ENCODE data around the gene JPH3.

Gene JPH3

DNA sequence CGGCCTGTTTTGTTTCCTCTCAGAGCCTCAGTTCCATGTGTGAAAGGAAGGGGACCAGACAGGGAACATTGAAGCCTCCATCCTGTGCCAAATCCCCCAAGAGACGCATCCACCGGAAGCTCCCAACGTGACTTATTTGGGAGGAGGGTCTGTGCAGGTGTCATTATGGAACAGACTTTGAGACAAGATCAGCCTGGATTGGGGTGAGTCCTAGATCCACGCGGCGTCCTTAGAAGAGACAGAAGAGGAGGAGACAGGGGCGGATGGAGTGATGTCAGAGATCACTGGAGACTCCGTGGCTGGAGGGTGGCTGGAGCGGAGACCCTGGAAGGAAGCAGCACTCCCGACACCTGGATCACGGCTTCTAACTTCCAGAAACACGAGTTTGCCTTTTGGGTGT, 83.5 kb downstream of the JPH3 start:
- DNase-seq (ENCODE audit: low read depth) = no peak
- Histone ChIP-seq H3K4me1 (ENCODE audit: control insufficient read depth, insufficient read depth, low read length) (peaks cover 9% of the 10 kb centered on the region), H3K9ac (ENCODE audit: low read length) (no peak overlapping the region), H3K4me3 (ENCODE audit: low read length) (no peak overlapping the region), H3K27me3 (replicated peaks; ENCODE audit: control insufficient read depth, insufficient read depth, low read length) (peaks cover 33% of the 10 kb centered on the region), H3K36me3 (ENCODE audit: control insufficient read depth, insufficient read depth, low read length, severe bottlenecking) (no peaks in the 10 kb centered on the region), H3K9me3 (ENCODE audit: control insufficient read depth, low read length) (no peaks in the 10 kb centered on the region)

DNA sequence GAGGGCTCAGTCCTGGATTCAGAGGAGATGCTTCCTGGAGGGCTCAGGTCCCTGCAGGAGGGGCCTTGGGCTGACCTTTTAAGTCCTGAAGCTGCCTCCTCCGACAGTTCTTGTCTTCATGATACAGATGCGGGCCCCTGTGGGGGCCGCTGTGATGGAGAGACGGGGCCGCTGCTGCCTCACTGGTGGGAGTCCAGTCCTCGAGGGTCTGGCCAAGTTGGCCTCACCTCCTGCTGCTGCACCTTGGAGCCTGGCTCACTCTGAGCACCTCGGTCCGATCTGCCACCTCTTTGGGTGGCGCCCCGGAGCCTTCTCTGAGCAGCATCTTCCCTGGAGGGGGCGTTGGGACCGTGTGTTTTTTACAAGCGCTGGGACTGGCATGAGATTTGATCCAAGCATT, 84.4 kb downstream of the JPH3 start:
- H3K4me3 ChIP-seq (ENCODE audit: low read length) = no peak overlapping the region
- H3K27me3 ChIP-seq (replicated peaks; ENCODE audit: control insufficient read depth, insufficient read depth, low read length) = peaks cover 38% of the 10 kb centered on the region
- no peak for DNase-seq (ENCODE audit: low read depth)
- H3K9ac ChIP-seq (ENCODE audit: low read length) = no peak overlapping the region
- H3K9me3 ChIP-seq (ENCODE audit: control insufficient read depth, low read length) = no peaks in the 10 kb centered on the region
- H3K4me1 ChIP-seq (ENCODE audit: control insufficient read depth, insufficient read depth, low read length) = peaks cover 7% of the 10 kb centered on the region
- no peaks in the 10 kb centered on the region for H3K36me3 ChIP-seq (ENCODE audit: control insufficient read depth, insufficient read depth, low read length, severe bottlenecking)

DNA sequence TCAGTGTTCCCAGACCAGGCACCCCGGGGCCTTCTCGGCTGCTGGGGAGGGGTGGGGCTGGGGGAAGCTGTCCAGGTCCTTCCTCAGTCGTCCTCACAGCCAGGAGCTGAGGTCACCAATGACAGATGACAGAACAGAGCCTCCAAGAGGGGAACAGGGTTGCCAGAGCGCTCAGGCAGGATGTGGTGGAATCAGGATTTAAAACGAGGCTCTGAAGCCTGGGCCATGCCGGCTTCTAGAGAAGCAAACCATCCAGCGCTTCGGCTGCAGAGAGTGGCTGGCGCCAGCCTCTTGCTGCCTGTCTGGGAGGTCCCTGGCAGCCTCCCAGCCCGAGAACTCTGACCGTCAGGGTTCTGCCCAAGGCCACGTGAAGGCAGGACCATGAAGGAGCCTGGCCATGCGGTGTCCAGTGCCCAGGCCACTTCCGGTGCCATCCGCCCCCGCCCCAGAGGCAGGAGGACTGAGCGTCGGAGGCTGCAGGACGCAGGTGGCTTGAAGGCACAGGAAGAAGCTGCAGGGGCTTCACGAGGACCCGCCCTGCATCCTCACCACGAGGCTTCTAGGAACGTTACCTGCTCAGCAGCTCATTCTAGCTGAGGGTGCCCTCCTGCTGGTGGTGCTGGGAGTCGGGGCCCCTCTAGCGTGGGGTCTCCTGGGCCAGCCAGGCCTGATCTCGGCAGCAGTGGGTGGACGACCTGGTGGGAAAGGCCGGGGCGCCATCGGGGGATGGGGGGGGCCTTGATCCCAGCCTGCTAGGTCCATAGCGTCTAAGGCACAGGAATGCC, 85.0 kb downstream of the JPH3 start:
- Histone ChIP-seq H3K27me3 (replicated peaks; ENCODE audit: control insufficient read depth, insufficient read depth, low read length) (peaks cover 38% of the 10 kb centered on the region), H3K9me3 (ENCODE audit: control insufficient read depth, low read length) (no peaks in the 10 kb centered on the region), H3K4me3 (ENCODE audit: low read length) (no peak overlapping the region), H3K36me3 (ENCODE audit: control insufficient read depth, insufficient read depth, low read length, severe bottlenecking) (no peaks in the 10 kb centered on the region), H3K4me1 (ENCODE audit: control insufficient read depth, insufficient read depth, low read length) (peaks cover 1% of the 10 kb centered on the region), H3K9ac (ENCODE audit: low read length) (no peak overlapping the region)
- no peak for DNase-seq (ENCODE audit: low read depth)

DNA sequence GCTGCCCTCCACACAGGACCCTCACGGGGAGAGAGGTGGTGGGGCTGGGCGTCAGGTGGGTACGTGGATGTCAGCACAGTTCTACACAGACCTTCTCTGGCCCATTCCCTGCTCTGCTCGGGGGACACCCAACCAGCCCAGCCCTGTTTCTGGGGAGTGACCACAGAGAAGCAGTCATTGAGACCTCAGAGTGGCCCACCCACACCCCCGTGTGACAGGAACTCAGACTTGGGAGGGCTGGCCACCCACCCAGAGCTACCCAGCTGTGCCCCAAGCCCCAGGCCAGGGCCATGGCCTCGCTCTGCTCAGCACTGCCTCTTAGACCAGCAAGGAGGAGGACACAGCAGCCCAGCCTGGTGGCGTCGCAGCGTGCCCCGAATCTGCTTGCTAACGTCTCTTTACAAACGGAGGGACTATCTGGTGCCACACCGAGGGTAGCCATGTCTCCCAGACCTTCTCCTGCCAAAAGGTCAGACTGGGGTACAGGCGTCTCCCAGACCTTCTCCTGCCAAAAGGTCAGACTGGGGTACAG, 85.8 kb downstream of the JPH3 start:
- Histone ChIP-seq H3K9me3 (ENCODE audit: control insufficient read depth, low read length) (no peaks in the 10 kb centered on the region), H3K9ac (ENCODE audit: low read length) (no peak overlapping the region), H3K4me3 (ENCODE audit: low read length) (no peak overlapping the region), H3K4me1 (ENCODE audit: control insufficient read depth, insufficient read depth, low read length) (no peaks in the 10 kb centered on the region), H3K27me3 (replicated peaks; ENCODE audit: control insufficient read depth, insufficient read depth, low read length) (peaks cover 38% of the 10 kb centered on the region), H3K36me3 (ENCODE audit: control insufficient read depth, insufficient read depth, low read length, severe bottlenecking) (no peaks in the 10 kb centered on the region)
- no peak for DNase-seq (ENCODE audit: low read depth)

DNA sequence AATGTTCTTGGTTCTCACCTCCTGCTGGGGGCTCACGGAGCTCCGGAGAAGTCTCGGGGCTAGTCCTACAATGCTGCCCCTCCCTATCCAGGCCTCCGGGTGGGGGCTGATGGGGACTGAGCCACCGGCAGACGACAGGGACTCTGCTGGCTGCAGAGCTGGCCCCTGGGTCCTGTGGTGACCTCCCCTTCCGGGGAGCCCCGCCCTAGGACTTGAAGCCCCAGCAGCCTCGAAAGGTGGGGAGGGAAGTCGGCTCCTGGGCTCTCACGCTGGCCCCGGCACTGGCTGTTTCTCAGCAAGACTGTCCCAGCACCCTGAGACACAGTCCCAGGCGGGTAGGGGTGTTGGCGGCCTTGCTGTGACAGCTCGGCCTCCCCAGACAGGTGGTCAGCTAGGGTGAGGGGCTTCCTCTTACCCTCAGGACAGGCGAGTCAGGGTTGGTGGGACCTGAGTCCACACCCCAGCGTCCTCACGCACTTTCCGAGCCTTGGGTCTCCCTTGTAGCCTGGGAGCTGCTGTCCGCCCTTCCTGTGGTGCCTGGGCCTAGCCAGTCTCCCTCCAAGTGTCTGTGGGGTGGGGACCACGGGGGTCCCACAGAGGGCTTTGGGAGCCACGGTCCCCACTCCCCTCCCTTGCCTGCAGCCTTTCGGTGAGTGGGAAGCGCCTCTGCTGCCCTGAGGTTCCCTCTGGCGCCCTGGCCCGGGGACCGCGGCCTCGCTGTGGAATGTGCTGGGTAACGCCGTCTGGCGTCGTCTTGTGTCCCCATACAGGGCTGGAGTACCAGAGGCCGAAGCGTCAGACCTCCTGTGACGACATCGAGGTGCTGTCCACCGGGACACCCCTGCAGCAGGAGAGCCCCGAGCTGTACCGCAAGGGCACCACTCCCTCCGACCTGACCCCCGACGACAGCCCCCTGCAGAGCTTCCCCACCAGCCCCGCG, 86.8 kb downstream of the JPH3 start:
- no peaks in the 10 kb centered on the region for H3K9me3 ChIP-seq (ENCODE audit: control insufficient read depth, low read length)

DNA sequence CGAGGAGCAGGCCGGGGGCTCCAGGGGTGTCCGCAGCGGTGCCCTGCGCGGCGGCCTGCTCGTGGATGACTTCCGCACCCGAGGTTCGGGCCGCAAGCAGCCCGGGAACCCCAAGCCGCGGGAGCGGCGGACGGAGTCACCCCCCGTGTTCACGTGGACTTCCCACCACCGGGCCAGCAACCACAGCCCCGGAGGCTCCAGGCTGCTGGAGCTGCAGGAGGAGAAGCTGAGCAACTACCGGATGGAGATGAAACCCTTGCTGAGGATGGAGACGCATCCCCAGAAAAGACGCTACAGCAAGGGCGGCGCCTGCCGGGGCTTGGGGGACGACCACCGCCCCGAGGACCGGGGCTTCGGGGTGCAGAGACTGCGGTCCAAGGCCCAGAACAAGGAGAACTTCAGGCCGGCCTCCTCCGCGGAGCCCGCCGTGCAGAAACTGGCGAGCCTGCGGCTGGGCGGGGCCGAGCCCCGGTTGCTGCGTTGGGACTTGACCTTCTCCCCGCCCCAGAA, 87.7 kb downstream of the JPH3 start:
- H3K9ac ChIP-seq (ENCODE audit: low read length) = no peak overlapping the region
- H3K4me1 ChIP-seq (ENCODE audit: control insufficient read depth, insufficient read depth, low read length) = no peaks in the 10 kb centered on the region
- H3K36me3 ChIP-seq (ENCODE audit: control insufficient read depth, insufficient read depth, low read length, severe bottlenecking) = no peaks in the 10 kb centered on the region
- H3K9me3 ChIP-seq (ENCODE audit: control insufficient read depth, low read length) = no peaks in the 10 kb centered on the region
- H3K27me3 ChIP-seq (replicated peaks; ENCODE audit: control insufficient read depth, insufficient read depth, low read length) = peaks cover 37% of the 10 kb centered on the region
- no peak overlapping the region for H3K4me3 ChIP-seq (ENCODE audit: low read length)
- no peak for DNase-seq (ENCODE audit: low read depth)

More for the DNA sequence above, 86.8 kb downstream of the JPH3 start:
- peaks cover 38% of the 10 kb centered on the region for H3K27me3 ChIP-seq (replicated peaks; ENCODE audit: control insufficient read depth, insufficient read depth, low read length)
- no peak for DNase-seq (ENCODE audit: low read depth)
- no peak overlapping the region for H3K4me3 ChIP-seq (ENCODE audit: low read length)
- no peaks in the 10 kb centered on the region for H3K36me3 ChIP-seq (ENCODE audit: control insufficient read depth, insufficient read depth, low read length, severe bottlenecking)
- H3K4me1 ChIP-seq (ENCODE audit: control insufficient read depth, insufficient read depth, low read length) = no peaks in the 10 kb centered on the region
- no peak overlapping the region for H3K9ac ChIP-seq (ENCODE audit: low read length)

DNA sequence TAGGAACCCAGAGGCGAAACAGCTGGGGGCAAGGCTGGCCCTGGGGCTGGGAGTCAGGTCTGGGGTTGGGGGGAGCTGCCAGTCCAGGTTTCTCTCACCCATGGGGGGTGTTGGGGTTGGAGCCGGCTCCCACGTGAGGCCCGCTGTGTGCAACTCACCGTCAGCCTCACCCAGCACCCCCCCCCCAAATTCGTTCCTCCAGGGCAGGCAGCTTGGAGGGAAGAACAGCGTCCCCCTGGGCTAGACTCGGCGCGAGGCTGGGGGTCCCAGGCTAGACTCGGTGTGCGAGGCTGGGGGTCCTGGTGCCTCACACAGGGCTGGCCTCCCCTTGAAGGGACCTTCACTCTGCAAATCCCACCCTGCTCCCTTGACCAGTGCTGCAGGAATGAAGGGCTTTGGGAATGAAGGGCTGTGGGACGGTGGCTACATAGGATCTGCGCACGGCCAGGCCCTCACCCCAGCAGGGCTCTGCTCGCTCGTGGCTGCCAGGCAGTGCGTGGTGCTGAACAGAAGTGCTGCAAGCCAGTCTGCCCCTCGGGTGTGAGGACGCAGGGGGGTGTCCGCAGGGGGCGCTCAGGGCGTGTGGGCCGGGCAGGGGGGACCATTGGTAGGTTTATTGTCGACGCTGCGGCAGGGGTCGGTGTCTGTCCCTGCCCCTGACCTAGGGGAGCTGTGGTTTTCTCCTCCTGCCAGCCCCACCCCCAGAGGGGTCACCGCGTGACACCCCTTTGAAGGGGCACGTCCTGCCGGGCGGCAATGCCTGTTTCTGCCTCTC, 88.8 kb downstream of the JPH3 start:
- H3K9me3 ChIP-seq (ENCODE audit: control insufficient read depth, low read length) = no peaks in the 10 kb centered on the region
- no peaks in the 10 kb centered on the region for H3K4me1 ChIP-seq (ENCODE audit: control insufficient read depth, insufficient read depth, low read length)
- peaks cover 6% of the 10 kb centered on the region for H3K36me3 ChIP-seq (ENCODE audit: control insufficient read depth, insufficient read depth, low read length, severe bottlenecking)
- no peak overlapping the region for H3K9ac ChIP-seq (ENCODE audit: low read length)
- no peak for DNase-seq (ENCODE audit: low read depth)
- no peak overlapping the region for H3K4me3 ChIP-seq (ENCODE audit: low read length)
- H3K27me3 ChIP-seq (replicated peaks; ENCODE audit: control insufficient read depth, insufficient read depth, low read length) = peaks cover 26% of the 10 kb centered on the region

DNA sequence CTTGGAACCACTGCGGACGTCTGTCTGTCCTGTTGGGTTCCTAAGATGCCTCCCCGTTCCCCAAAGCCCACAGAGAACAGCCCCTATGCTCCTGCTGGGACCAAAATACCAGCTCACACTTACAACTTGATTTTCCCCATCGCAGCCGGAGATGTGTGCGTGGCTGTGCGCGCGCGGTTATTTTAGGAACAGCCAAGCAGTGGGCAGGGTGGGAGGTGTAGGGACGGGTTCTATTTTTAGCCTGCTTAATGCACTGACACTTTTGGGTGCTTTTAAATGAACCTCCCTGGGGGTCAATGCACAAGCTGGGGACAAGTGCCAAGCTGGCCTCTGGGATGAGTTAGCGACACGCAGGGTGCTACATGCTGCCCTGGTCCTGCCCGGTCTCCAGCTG, 89.4 kb downstream of the JPH3 start:
- peaks cover 21% of the 10 kb centered on the region for H3K27me3 ChIP-seq (replicated peaks; ENCODE audit: control insufficient read depth, insufficient read depth, low read length)
- DNase-seq (ENCODE audit: low read depth) = no peak
- H3K36me3 ChIP-seq (ENCODE audit: control insufficient read depth, insufficient read depth, low read length, severe bottlenecking) = peaks cover 6% of the 10 kb centered on the region
- no peak overlapping the region for H3K4me3 ChIP-seq (ENCODE audit: low read length)
- H3K9ac ChIP-seq (ENCODE audit: low read length) = no peak overlapping the region
- H3K4me1 ChIP-seq (ENCODE audit: control insufficient read depth, insufficient read depth, low read length) = no peaks in the 10 kb centered on the region
- H3K9me3 ChIP-seq (ENCODE audit: control insufficient read depth, low read length) = no peaks in the 10 kb centered on the region

DNA sequence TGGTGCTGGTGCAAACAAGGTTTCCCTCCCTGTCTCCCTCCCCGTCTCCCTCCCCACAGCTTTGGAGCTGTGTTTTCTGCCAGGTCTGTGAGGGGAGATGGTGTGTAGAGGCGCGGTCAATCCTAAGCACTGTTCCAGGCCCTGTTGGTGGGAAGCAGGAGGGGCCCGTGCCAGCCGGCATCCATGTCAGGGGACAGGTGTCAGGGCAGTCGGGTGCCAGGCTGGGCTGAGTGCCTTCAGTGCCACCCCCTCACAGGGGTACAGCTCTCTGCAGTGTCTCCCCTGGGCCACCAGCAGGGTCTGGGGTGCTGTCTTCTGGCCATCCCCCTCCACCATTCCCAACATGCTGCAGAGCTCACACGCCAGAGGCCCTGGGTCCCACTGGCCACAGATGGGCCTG, 89.9 kb downstream of the JPH3 start:
- H3K4me3 ChIP-seq (ENCODE audit: low read length) = no peak overlapping the region
- peaks cover 19% of the 10 kb centered on the region for H3K27me3 ChIP-seq (replicated peaks; ENCODE audit: control insufficient read depth, insufficient read depth, low read length)
- peaks cover 6% of the 10 kb centered on the region for H3K36me3 ChIP-seq (ENCODE audit: control insufficient read depth, insufficient read depth, low read length, severe bottlenecking)
- H3K9me3 ChIP-seq (ENCODE audit: control insufficient read depth, low read length) = no peaks in the 10 kb centered on the region
- H3K9ac ChIP-seq (ENCODE audit: low read length) = no peak overlapping the region
- DNase-seq (ENCODE audit: low read depth) = no peak
- H3K4me1 ChIP-seq (ENCODE audit: control insufficient read depth, insufficient read depth, low read length) = no peaks in the 10 kb centered on the region

DNA sequence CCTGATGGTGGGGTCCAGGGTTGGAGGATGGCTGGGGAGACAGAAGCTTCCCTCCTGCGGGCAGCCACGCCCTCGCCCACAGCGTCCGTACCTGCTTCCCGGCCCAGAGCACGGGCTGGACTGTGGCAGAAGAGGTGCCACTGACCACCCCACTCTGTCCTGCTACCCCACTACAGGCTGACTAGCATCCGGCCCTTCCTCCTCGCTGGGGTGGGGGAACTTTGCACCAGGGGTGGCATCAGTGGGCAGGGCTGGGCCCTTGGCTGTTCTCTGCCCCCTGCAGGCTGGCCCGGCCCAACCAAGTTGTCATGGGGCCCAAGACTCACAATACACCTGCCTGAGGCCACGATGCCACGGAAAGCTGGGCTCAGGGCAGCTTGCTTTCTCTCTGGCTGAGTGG, 90.4 kb downstream of the JPH3 start:
- Histone ChIP-seq H3K4me3 (ENCODE audit: low read length) (no peak overlapping the region), H3K4me1 (ENCODE audit: control insufficient read depth, insufficient read depth, low read length) (no peaks in the 10 kb centered on the region), H3K27me3 (replicated peaks; ENCODE audit: control insufficient read depth, insufficient read depth, low read length) (peaks cover 19% of the 10 kb centered on the region), H3K9me3 (ENCODE audit: control insufficient read depth, low read length) (no peaks in the 10 kb centered on the region), H3K36me3 (ENCODE audit: control insufficient read depth, insufficient read depth, low read length, severe bottlenecking) (peaks cover 6% of the 10 kb centered on the region), H3K9ac (ENCODE audit: low read length) (no peak overlapping the region)
- no peak for DNase-seq (ENCODE audit: low read depth)

All from adipocyte (in vitro differentiated cells).